GM10266 (cell line): ENCODE results near the gene PWP1.
"Not testable (repeated sequence)": the region's sequence is repeated elsewhere in the genome, so short reads cannot be mapped to it uniquely, and the experiment has no call there.

ENCODE experiments used
- DNase-seq: peaks from one replicate; pipeline ENCODE4 v3.0.0; 2012; ENCODE audit errors: extremely low spot score
- TF ChIP-seq, protein P1 (sequence below): IDR thresholded peaks from 2 replicates; pipeline ENCODE4 v1.5.1; 2012; ENCODE audit warnings: mild to moderate bottlenecking, low read depth; ENCODE audit not compliant: control insufficient read depth, insufficient read depth; ENCODE audit errors: missing control alignments

Gene PWP1

DNA sequence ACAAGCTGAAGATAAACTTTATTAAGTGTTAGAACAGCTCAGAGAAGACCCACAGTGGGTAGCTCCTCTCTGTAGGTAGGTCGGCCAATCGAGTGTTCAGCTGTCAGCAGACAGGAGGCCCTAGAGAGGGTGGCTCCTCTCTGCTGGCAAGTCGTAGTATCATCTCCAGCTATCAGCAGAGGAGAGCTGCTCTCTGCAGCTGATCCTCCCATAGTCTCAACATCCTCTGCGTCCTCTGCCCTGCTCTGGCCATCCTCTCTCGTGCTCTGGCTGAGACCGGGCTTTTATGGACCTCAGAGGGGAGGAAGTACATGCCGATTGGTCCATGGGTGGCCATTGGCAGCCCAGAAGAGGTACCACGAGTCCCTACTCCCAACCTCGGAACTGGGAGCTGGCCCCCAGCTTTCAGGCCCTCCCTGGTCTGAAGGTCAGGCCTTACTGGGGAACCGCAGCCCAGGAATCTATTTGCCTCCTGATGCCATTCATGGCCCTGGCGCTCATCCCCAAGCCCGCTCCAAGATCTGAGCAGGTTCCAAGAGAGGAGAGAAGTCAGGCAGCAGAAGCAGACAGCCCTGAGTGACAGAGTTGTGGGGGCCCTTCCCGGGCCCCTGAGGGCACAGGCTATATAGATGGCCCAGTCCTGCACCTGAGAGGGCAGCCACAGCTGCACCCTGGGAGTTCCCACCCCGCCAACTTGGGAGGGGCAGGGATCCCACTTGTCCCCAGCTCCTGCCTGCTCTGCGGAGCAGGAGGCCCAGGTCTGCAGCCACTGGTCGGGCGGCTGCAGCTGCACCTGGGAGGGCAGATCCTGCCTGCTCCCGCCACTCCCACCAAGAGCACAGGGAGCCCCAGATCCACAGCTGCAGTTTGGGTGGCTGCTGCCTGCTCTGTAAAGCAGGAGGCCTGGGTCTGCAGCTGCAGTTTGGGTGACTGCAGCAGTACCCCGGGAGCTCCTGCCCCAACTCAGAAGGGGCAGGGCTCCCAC lies 3.5 kb upstream of the PWP1 start:
- TF ChIP-seq, protein P1, sequence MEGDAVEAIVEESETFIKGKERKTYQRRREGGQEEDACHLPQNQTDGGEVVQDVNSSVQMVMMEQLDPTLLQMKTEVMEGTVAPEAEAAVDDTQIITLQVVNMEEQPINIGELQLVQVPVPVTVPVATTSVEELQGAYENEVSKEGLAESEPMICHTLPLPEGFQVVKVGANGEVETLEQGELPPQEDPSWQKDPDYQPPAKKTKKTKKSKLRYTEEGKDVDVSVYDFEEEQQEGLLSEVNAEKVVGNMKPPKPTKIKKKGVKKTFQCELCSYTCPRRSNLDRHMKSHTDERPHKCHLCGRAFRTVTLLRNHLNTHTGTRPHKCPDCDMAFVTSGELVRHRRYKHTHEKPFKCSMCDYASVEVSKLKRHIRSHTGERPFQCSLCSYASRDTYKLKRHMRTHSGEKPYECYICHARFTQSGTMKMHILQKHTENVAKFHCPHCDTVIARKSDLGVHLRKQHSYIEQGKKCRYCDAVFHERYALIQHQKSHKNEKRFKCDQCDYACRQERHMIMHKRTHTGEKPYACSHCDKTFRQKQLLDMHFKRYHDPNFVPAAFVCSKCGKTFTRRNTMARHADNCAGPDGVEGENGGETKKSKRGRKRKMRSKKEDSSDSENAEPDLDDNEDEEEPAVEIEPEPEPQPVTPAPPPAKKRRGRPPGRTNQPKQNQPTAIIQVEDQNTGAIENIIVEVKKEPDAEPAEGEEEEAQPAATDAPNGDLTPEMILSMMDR: no peak
- DNase-seq: no peak

DNA sequence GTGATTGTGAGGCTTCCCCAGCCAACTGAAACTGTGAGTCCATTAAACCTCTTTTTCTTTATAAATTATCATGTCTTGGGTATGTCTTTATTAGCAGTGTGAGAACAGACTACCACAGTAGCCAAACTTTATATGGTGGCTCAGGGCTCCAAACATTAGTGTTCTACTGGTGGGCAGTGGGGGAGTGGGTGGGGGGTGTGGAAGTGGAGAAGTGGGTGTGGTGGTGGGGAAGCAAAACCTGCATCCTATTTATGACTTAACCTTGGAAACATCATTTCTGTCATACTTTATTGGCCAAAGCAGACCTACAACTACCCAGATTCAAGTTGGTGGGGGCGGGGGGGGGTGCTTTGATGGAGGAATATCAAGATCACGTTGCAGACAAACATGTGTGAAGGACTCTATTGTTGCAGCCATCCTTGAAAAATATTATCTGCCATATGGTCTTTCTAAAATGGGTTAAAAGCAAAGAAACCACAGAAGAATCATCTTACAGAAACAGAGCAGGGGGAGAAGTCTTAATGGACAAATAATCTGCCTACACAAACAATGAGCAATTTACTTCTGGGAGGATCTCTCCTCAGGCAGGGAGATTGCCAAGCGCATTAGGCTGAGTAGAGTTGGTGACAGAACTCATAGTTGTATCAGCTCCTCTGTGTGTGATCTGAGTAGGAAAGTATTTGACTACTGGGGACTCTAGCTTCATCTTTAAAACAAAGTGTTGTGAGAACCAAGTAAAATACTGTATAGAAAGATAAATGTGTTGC lies 1.4 kb upstream of the PWP1 start:
- DNase-seq: no peak

DNA sequence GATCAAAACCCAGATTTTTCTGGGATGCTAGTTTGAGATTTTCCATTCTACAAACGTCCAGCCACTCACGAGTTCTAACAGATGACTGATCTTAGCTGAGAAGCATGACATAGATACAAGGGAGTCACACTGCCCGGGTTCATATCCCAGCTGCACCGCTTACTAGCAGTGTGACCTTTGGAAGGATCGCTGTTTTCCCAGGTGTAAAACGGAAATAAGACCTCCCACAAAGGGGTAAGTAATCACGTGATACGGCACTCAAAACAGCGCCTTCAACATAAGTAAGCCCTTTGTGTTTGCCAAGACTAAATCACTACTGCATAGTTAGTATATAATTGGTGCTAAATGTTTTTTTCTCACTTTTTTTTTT lies 624 bp upstream of the PWP1 start:
- TF ChIP-seq, protein P1: no peak
- DNase-seq: no peak

More for the DNA sequence above, 1.4 kb upstream of the PWP1 start:
- TF ChIP-seq, protein P1: no peak

DNA sequence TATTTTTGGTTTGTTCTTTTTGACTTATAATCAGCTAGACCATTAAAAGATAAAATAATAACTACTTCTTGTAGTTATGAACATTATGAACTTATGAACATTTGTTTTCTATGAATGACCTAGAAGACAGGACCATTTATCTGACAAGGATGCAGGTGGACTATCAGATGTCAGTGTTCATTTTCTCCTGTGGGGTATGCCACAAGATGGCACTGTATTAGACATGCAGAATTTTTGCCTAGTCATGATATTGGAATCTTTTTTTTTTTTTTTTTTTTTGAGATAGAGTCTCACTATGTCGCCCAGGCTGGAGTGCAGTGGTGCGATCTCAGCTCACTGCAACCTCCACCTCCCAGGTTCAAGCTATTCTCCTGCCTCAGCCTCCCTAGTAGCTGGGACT lies 10.2 kb downstream of the PWP1 start:
- DNase-seq: not testable (repeated sequence)

DNA sequence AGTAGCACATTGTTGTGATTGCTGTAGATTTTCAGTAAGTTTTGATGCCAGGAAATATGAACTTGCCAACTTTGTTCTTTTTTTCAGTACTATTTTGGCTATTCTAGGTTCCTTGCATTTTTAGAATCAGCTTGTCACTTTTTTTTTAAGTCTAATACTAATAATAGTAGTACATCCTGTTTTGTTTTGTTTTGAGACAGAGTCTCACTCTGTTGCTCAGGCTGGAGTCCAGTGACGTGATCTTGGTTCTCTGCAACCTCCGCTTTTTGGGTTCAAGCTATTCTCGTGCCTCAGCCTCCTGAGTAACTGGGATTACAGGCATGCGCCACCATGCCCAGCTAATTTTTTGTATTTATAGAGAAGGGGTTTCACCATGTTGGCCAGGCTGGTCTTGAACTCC lies 16.5 kb downstream of the PWP1 start:
- TF ChIP-seq, protein P1: no peak

DNA sequence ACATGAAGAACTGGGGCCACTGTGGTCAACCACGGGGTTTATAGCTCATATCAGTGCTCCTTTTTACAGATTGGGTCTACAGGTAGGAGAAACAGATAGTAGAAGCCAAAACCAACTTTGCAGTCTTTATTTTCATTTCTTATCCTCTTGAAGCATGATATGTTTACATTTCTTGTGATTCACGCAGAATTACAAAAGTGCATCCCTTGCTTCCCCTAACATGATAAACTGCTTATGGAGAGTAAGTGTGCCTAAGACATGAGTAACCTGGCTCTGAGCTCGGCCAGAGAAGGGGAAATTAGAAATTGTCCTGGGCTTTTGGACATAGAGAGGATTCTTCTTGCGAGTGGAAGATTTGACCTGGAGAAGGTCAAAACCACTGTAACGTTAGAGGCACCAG lies 18.4 kb downstream of the PWP1 start:
- TF ChIP-seq, protein P1: no peak
- no peak for DNase-seq

More for the DNA sequence above, 16.5 kb downstream of the PWP1 start:
- no peak for DNase-seq

DNA sequence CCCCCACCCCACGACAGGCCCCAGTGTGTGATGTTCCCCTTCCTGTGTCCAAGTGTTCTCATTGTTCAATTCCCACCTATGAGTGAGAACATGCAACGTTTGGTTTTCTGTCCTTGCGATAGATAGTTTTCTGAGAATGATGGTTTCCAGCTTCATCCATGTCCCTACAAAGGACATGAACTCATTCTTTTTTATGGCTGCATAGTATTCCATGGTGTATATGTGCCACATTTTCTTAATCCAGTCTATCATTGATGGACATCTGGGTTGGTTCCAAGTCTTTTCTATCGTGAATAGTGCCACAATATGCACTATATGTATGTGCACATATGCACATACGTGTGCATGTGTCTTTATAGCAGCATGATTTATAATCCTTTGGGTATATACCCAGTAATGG lies 19.9 kb downstream of the PWP1 start:
- DNase-seq: not testable (repeated sequence)

DNA sequence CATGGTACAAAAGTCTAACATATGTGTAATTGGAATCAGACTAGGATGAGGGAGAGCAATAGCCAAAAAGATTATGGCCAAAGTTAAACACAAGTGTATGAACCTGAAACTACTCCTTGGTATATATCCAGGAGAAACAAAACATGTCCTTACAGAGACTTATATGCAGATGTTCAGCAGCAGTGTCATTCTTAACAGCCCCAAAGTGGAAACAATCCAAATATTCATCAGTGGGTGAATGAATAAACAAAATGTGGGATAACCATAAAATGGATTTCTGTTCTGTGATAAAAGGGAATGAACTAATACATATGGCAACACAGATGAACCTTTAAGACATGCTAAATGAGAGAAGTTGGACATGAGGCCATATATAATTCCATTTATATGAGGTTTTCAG lies 30.2 kb downstream of the PWP1 start:
- no peak for DNase-seq
- TF ChIP-seq, protein P1: no peak
